Heart left ventricle (tissue), 13 donors: Measurements from ENCODE around the gene PRKN.

Experiments used
- CTCF ChIP-seq, 12 donors: fragments of 200-600 bp; sonication (generic) in 4 of 12; IDR thresholded peaks; one replicate each; pipeline versions ENCODE4 v1.5.0 to v1.8.0; 2018 to 2022; ENCODE audit warnings: antibody characterized with exemption in 12 of 12, mild to moderate bottlenecking in 5 of 12
- POLR2A ChIP-seq, 2 donors: fragments of 450-650 bp; IDR thresholded peaks; one replicate each; pipeline ENCODE4 v1.6.1; 2017; ENCODE audit warnings: antibody characterized with exemption in 2 of 2, mild to moderate bottlenecking in 2 of 2, moderate library complexity in 2 of 2
- donor health status: ischemic (EF 13 %, LVEDD 7.1; RV severe dilation, severe dysfunction).
- donor health status: DM: no; HTN: yes; CAD: no.
- donor health status: DM: no; HTN: no; CAD: no.
- donor health status: ischemic (EF 25% LVEDD 6.9; RV normal size, moderate dysfunction).
- donor health status: ischemic (EF 25% LVEDD 5.7; RV mildly dilated, moderate dysfunction).
- donor health status: ischemic (EF 35%, LVEDD 5.7; RV mildly dilated, moderate dysfunction).
- donor health status: nonischemic (EF 11% LVEDD 7.7; RV severe dilation, severe dysfunction).
- donor health status: DM: yes; HTN: yes; CAD: no.
- donor health status: PGD.
- donor health status: ischemic (EF 29% LVEDD 5.4; RV normal size, mild dysfunction).
- donor health status: nonischemic (EF 23%, LVEDD 6.1; RV moderate dilation, normal function).

GRCh38 chr6:162149786-162150185 is 577.8 kb downstream of the PRKN start:
- TF ChIP-seq CTCF (IDR thresholded peaks at IDR 0.05): no peak
- TF ChIP-seq POLR2A (IDR thresholded peaks at IDR 0.05): no peak
